Activated CD4-positive, alpha-beta memory T cell treated with anti-CD3 and anti-CD28 coated beads, Interleukin-2, amount 10 ng/mL, durations not matched to agents 7 days and 5 days (primary cell): ENCODE results near the gene PSMB11. TPM values are rescaled to one million over a fixed set of nuclear protein-coding genes. Genes with fewer than 3 reads are reported as not detected.

ENCODE experiments used
- CTCF ChIA-PET: fragments of 350-600 bp; sonication (Branson Sonifier 250); formaldehyde crosslinking; loops from one replicate; lab custom pipeline; 2021; ENCODE audit warnings: antibody characterized with exemption, inconsistent platforms; lab: Charles Lee
- POLR2A ChIA-PET: fragments of 350-600 bp; sonication (Branson Sonifier 250); formaldehyde crosslinking; loops from one replicate; lab custom pipeline; 2021; ENCODE audit warnings: antibody characterized with exemption; lab: Charles Lee
- DNase-seq: peaks from one replicate; pipeline ENCODE4 v3.0.0-alpha.2; 2020
- H3K27ac Mint-ChIP-seq: one replicate; pipeline ENCODE4 v1.8.0; 2021; ENCODE audit warnings: mild to moderate bottlenecking, mixed read lengths
- H3K27me3 Mint-ChIP-seq: one replicate; pipeline ENCODE4 v1.8.0; 2021; ENCODE audit warnings: mixed read lengths
- H3K36me3 Mint-ChIP-seq: one replicate; pipeline ENCODE4 v1.8.0; 2021; ENCODE audit warnings: low read depth, mixed read lengths
- H3K4me1 Mint-ChIP-seq: one replicate; pipeline ENCODE4 v1.8.0; 2021; ENCODE audit warnings: mixed read lengths
- H3K4me3 Mint-ChIP-seq: one replicate; pipeline ENCODE4 v1.8.0; 2021; ENCODE audit warnings: mild to moderate bottlenecking, mixed read lengths
- H3K9me3 Mint-ChIP-seq: one replicate; pipeline ENCODE4 v1.8.0; 2021; ENCODE audit warnings: mixed read lengths
- total RNA-seq, 2 experiments: library from RNA; stranded (reverse); gene quantifications; one replicate each; pipeline ENCODE4 v1.2.3, GENCODE V29; 2021

PSMB11 gene
- total RNA-seq, 2 experiments from 2014 or later, result not detected

DNA sequence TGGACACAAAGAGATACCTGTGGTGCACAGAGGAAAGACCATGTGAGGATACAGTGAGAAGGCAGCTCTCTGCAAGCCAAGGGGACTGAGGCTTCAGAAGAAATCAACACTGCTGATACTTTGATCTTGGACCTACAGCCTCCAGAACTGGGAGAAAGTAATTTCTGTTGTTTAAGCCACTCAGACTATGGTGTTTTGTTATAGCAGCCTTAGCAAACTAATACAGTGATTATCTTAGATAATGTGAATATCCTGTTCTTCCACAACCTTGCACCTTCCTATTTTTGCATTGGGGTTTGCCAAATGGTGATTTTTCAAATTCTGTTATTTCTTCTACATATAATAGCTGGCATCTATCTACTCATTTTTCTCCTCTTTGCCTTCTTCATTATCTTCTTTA, 23.9 kb upstream of the PSMB11 start:
- H3K27ac Mint-ChIP-seq, result no peak overlapping the region
- no peaks in the 10 kb centered on the region for H3K9me3 Mint-ChIP-seq
- ChIA-PET CTCF (no interaction called here), POLR2A (no interaction called here)
- H3K4me1 Mint-ChIP-seq, result peaks cover 6% of the 10 kb centered on the region
- no peak for DNase-seq
- H3K4me3 Mint-ChIP-seq, result no peak overlapping the region
- no peaks in the 10 kb centered on the region for H3K27me3 Mint-ChIP-seq
- H3K36me3 Mint-ChIP-seq, result no peaks in the 10 kb centered on the region

- POLR2A ChIA-PET, result interaction anchor here (1.0 to 1.9 kb wide), 4 partner anchors 8 to 64 kb away, joined by 3 to 10 read pairs (median 4); partner anchors contain the start of gene HAUS4
- H3K36me3 Mint-ChIP-seq, result peaks cover 18% of the 10 kb centered on the region
- CTCF ChIA-PET, result interaction anchor here (0.6 to 1.4 kb wide), 3 partner anchors 14 to 52 kb away, joined by 4 to 5 read pairs (median 4); no protein-coding TSS in a partner anchor
- no peaks in the 10 kb centered on the region for H3K27me3 Mint-ChIP-seq
- H3K4me3 Mint-ChIP-seq, result no peak overlapping the region
- peaks cover 16% of the 10 kb centered on the region for H3K4me1 Mint-ChIP-seq
- DNase-seq, result no peak
- no peak overlapping the region for H3K27ac Mint-ChIP-seq
- no peaks in the 10 kb centered on the region for H3K9me3 Mint-ChIP-seq
Observed at GRCh38 chr14:23020143-23021128, 21.6 kb upstream of the PSMB11 start.

DNA sequence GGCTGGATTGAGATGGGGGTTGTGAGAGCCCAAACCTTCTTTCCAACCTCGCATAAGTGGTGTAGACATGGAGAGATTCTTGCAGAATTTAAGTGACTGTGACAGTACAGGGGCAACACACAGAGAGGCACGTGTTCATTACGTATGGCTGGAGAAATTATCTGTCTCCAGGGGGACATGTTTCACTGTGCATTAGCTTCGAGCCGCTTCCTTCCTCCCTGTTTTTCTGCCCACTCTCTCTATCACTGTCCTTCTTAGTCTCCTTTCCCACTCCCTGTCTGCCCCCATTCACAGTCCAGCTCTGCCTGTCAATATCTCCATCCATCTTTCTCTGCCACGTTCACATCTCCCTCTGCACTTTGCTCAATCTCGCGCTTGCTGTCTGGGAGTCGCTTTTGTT, 20.6 kb upstream of the PSMB11 start:
- no peak overlapping the region for H3K4me3 Mint-ChIP-seq
- H3K27ac Mint-ChIP-seq, result no peak overlapping the region
- no peaks in the 10 kb centered on the region for H3K27me3 Mint-ChIP-seq
- CTCF ChIA-PET, result interaction anchor here (1.6 to 2.1 kb wide), 2 partner anchors 26 to 35 kb away, joined by 4 to 5 read pairs; no protein-coding TSS in a partner anchor
- POLR2A ChIA-PET, result interaction anchor here (1.0 to 1.9 kb wide), 4 partner anchors 7 to 65 kb away, joined by 3 to 10 read pairs (median 4); partner anchors contain the start of gene HAUS4
- H3K9me3 Mint-ChIP-seq, result no peaks in the 10 kb centered on the region
- no peak for DNase-seq
- H3K4me1 Mint-ChIP-seq, result peaks cover 22% of the 10 kb centered on the region
- peaks cover 28% of the 10 kb centered on the region for H3K36me3 Mint-ChIP-seq

- H3K27ac Mint-ChIP-seq, result no peak overlapping the region
- POLR2A ChIA-PET, result interaction anchor here (0.8 to 1.6 kb wide), 3 partner anchors 11 to 65 kb away, joined by 3 to 4 read pairs (median 4); partner anchors contain the start of gene HAUS4
- no peak for DNase-seq
- H3K9me3 Mint-ChIP-seq, result no peaks in the 10 kb centered on the region
- peaks cover 22% of the 10 kb centered on the region for H3K4me1 Mint-ChIP-seq
- peaks cover 28% of the 10 kb centered on the region for H3K36me3 Mint-ChIP-seq
- no peaks in the 10 kb centered on the region for H3K27me3 Mint-ChIP-seq
- CTCF ChIA-PET, result interaction anchor here (1.2 to 2.1 kb wide), 3 partner anchors 15 to 36 kb away, joined by 3 to 5 read pairs (median 4); no protein-coding TSS in a partner anchor
- H3K4me3 Mint-ChIP-seq, result no peak overlapping the region
Observed at GRCh38 chr14:23021889-23022442, 20.0 kb upstream of the PSMB11 start.

DNA sequence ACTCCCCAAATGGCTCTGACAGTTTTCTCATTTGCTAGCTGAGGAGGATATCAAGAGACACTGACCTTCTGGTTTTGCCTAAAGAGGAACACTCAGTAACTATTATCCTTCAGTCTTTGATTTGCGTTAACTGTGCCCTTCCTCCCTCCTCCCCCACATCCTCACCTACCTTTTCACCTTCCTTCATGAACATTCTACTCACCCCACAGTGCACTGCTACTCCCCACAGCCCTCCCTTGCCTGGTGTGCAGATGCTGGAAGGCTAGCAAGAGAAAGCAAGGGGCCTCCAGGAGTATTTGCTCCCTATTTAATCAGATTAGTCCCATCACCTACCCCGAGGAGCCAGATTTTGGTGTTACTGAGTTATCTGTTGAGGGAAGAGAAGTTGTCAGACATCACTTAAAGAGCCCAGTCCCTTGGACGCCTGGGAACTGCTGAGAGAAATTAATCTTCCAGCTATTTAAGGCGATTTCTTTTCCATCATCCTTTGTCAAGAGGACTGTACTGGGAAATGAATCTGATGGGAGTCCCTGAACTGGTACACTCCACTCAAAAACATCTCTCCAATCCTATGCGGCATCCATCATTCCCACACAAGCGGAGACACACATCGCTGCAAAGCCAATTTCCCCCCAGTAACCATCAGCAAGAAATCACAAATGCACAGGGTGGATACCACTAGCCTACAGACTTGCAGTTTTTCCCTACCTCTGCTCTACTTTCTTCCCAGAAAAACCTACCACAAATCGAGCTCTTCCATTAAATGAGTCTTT, 18.8 kb upstream of the PSMB11 start:
- H3K9me3 Mint-ChIP-seq, result no peaks in the 10 kb centered on the region
- H3K36me3 Mint-ChIP-seq, result peaks cover 33% of the 10 kb centered on the region
- H3K27ac Mint-ChIP-seq, result no peak overlapping the region
- no peaks in the 10 kb centered on the region for H3K27me3 Mint-ChIP-seq
- H3K4me3 Mint-ChIP-seq, result no peak overlapping the region
- peaks cover 26% of the 10 kb centered on the region for H3K4me1 Mint-ChIP-seq
- POLR2A ChIA-PET, result interaction anchor here (0.6 to 1.5 kb wide), 5 partner anchors 10 to 162 kb away, joined by 3 to 8 read pairs (median 3); partner anchors contain the start of genes AJUBA and HAUS4
- CTCF ChIA-PET, result interaction anchor here (0.5 to 2.7 kb wide), 9 partner anchors 15 to 78 kb away, joined by 3 to 12 read pairs (median 5); partner anchors contain the start of gene AJUBA
- no peak for DNase-seq

- CTCF ChIA-PET, result interaction anchor here (0.6 to 2.7 kb wide), 7 partner anchors 13 to 50 kb away, joined by 3 to 12 read pairs (median 5); partner anchors contain the start of gene AJUBA
- Mint-ChIP-seq H3K9me3 (no peaks in the 10 kb centered on the region), H3K36me3 (peaks cover 36% of the 10 kb centered on the region), H3K4me3 (no peak overlapping the region), H3K27ac (no peak overlapping the region), H3K27me3 (no peaks in the 10 kb centered on the region), H3K4me1 (peaks cover 30% of the 10 kb centered on the region)
- POLR2A ChIA-PET, result interaction anchor here (0.6 to 2.0 kb wide), 6 partner anchors 10 to 163 kb away, joined by 3 to 14 read pairs (median 3); partner anchors contain the start of genes AJUBA and PSMB5
- DNase-seq, result no peak
Observed at GRCh38 chr14:23023795-23024152, 18.2 kb upstream of the PSMB11 start.

GRCh38 chr14:23024612-23025075, 17.4 kb upstream of the PSMB11 start:
- no peaks in the 10 kb centered on the region for H3K9me3 Mint-ChIP-seq
- DNase-seq, result no peak
- H3K4me1 Mint-ChIP-seq, result peaks cover 38% of the 10 kb centered on the region
- POLR2A ChIA-PET, result interaction anchor here (0.9 to 2.0 kb wide), 4 partner anchors 9 to 42 kb away, joined by 3 to 14 read pairs (median 4); partner anchors contain the start of genes AJUBA and PSMB5
- H3K27me3 Mint-ChIP-seq, result no peaks in the 10 kb centered on the region
- no peak overlapping the region for H3K4me3 Mint-ChIP-seq
- H3K36me3 Mint-ChIP-seq, result peaks cover 43% of the 10 kb centered on the region
- CTCF ChIA-PET, result interaction anchor here (1.2 to 2.7 kb wide), 6 partner anchors 14 to 95 kb away, joined by 4 to 12 read pairs (median 5); partner anchors contain the start of gene AJUBA
- H3K27ac Mint-ChIP-seq, result no peak overlapping the region

- Mint-ChIP-seq H3K27me3 (no peaks in the 10 kb centered on the region), H3K4me1 (peaks cover 38% of the 10 kb centered on the region), H3K4me3 (no peak overlapping the region), H3K27ac (peak overlapping the region; percentile 52), H3K36me3 (peaks cover 43% of the 10 kb centered on the region), H3K9me3 (no peaks in the 10 kb centered on the region)
- POLR2A ChIA-PET, result interaction anchor here (1.0 to 2.0 kb wide), 2 partner anchors 9 to 19 kb away, joined by 5 to 14 read pairs; partner anchors contain the start of gene PSMB5
- CTCF ChIA-PET, result interaction anchor here (1.2 to 2.7 kb wide), 4 partner anchors 15 to 95 kb away, joined by 4 to 12 read pairs (median 6); no protein-coding TSS in a partner anchor
- no peak for DNase-seq
Observed at GRCh38 chr14:23025151-23025814, 16.7 kb upstream of the PSMB11 start.

- Mint-ChIP-seq H3K4me1 (peaks cover 51% of the 10 kb centered on the region), H3K9me3 (no peaks in the 10 kb centered on the region), H3K27ac (peak overlapping the region; percentile 44), H3K4me3 (no peak overlapping the region), H3K27me3 (no peaks in the 10 kb centered on the region), H3K36me3 (peaks cover 64% of the 10 kb centered on the region)
- DNase-seq, result peak; percentile 26
- POLR2A ChIA-PET, result interaction anchor here (0.7 to 2.2 kb wide), 8 partner anchors 8 to 440 kb away, joined by 3 to 18 read pairs (median 3); partner anchors contain the start of genes CDH24, DAD1, HAUS4 and HOMEZ
- CTCF ChIA-PET, result interaction anchor here (0.6 to 3.1 kb wide), 7 partner anchors 22 to 405 kb away, joined by 3 to 13 read pairs (median 4); partner anchors contain the start of gene CDH24
Observed at GRCh38 chr14:23028799-23029198, 13.2 kb upstream of the PSMB11 start.

- peaks cover 46% of the 10 kb centered on the region for H3K36me3 Mint-ChIP-seq
- ChIA-PET POLR2A (interaction anchor here (0.6 to 1.1 kb wide), 3 partner anchors 24 to 28 kb away, joined by 3 read pairs; partner anchors contain the start of gene CDH24), CTCF (interaction anchor here (0.9 to 1.8 kb wide), 5 partner anchors 24 to 44 kb away, joined by 3 to 8 read pairs (median 3); no protein-coding TSS in a partner anchor)
- no peak for DNase-seq
- H3K27ac Mint-ChIP-seq, result no peak overlapping the region
- H3K27me3 Mint-ChIP-seq, result no peaks in the 10 kb centered on the region
- no peak overlapping the region for H3K4me3 Mint-ChIP-seq
- H3K4me1 Mint-ChIP-seq, result peaks cover 53% of the 10 kb centered on the region
- H3K9me3 Mint-ChIP-seq, result no peaks in the 10 kb centered on the region
Observed at GRCh38 chr14:23030936-23031335, 11.1 kb upstream of the PSMB11 start.
